GM18508 (cell line): ENCODE results near the gene MS4A15.
"Not testable (repeated sequence)": the region's sequence is repeated elsewhere in the genome, so short reads cannot be mapped to it uniquely, and the experiment has no call there.

ENCODE experiments used
- ATAC-seq: cut with Tn5 transposase; IDR thresholded peaks from one replicate; pipeline ENCODE4 v1.9.1; 2021; ENCODE audit warnings: moderate number of reproducible peaks; ENCODE audit not compliant: insufficient read depth, unreplicated experiment

MS4A15 gene

DNA sequence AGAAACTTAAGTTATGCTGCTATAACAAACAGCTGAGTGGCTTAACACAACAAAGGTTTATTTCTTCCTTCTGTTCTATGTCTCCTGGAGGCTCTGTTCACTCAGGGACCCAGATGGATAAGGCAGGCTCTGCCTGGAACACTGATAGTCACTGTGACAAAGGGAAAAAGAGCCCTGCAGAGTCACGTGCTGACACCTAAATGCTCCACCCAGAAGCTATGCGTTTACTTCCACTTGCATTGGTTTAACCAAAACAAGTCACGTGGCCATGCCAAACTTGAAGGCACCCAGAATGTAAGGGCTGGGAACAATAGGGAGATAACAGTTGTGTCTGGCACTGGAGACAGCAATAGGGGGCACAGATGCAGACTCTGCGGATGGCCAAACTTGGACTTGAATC, 3.4 kb upstream of the MS4A15 start:
- no peak for ATAC-seq

DNA sequence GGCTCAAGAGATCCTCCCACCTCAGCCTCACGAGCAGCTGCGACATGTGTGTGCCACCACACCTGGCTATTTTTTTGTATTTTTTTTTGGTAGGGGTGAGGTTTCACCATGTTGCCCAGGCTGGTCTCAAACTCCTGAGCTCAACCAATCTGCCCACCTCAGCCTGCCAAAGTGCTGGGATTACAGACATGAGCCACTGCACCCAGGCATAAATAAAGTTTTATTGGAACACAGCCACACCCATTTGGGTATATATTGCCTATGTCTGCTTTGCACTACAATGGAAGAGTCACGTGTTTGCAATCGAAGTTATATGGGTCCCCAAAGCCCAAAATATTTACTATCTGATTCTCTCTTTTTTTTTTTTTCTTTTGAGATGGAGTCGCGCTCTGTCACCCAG, 1.8 kb upstream of the MS4A15 start:
- no peak for ATAC-seq

DNA sequence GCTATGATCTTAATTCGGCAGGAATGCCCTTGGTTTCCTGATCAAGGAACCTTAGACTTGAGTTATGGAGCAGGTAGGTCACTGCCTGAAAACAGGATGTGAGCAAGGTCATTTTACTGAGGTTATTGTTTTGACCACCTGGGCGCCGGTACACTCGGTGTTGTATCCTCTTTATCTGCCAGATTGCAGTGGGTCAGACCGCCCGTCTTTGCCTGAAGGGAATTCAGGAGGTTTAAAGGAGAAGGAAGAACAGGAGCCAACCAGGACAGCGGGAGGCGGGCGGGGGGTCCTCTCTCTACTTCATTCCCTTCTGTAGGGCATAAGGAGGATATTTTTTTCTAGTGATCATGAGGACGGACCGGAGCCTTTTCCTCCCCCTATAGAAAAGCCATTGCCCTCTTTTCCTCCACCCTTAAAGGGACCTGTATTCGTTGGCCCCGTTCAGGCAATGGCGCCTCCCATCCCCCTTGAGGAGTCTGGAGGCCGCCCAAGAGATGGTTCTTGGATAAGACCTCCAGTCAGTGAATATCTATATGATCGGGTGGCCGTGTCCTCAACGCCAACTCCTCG, 649 bp downstream of the MS4A15 start:
- ATAC-seq, result no peak

DNA sequence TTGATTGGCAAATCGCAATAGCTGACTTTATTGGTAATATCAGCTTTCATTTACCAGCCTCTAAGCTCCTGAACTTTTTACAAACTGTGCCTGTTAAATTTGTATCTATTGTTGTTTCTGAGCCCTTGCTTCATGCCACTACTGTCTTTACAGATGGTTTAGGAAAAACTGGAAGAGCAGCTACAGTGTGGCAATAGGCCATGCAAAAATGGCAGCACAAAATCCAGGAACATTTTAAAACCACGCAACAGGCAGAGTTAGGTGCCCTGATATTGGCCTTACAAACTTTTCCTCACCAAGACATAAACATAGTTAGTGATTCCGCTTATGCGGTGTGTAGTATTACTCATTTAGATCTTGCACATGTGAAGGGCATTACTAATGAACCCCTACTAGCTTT, 2.0 kb downstream of the MS4A15 start:
- not testable (repeated sequence) for ATAC-seq

DNA sequence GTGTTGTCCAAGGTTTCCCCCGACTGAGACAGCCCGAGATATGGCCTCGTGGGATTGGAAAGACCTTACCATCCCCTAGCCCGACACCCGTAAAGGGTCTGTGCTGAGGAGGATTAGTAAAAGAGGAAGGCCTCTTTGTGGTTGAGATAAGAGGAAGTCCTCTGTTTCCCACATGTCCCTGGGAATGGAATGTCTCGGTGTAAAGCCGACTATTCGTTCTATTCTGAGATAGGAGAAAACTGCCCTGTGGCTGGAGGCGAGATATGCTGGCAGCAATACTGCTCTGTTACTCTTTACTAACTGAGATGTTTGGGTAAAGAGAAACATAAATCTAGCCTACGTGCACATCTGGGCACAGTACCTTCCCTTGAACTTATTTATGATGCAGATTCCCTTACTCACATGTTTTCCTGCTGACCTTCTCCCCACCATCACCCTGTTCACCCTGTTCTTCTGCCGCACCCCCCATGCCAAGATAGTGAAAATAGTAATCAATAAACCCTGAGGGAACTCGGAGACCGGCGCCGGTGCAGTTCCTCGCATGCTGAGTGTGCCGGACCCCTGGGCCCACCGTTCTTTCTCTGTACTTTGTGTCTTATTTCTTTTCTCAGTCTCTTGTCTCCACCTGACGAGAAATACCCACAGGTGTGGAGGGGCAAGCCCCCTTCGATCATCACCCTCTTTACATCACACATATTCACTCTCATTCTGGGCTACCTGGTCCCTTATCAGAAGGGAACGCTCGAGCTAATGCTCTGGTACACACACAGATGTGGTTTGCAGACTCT, 3.0 kb downstream of the MS4A15 start:
- not testable (repeated sequence) for ATAC-seq

DNA sequence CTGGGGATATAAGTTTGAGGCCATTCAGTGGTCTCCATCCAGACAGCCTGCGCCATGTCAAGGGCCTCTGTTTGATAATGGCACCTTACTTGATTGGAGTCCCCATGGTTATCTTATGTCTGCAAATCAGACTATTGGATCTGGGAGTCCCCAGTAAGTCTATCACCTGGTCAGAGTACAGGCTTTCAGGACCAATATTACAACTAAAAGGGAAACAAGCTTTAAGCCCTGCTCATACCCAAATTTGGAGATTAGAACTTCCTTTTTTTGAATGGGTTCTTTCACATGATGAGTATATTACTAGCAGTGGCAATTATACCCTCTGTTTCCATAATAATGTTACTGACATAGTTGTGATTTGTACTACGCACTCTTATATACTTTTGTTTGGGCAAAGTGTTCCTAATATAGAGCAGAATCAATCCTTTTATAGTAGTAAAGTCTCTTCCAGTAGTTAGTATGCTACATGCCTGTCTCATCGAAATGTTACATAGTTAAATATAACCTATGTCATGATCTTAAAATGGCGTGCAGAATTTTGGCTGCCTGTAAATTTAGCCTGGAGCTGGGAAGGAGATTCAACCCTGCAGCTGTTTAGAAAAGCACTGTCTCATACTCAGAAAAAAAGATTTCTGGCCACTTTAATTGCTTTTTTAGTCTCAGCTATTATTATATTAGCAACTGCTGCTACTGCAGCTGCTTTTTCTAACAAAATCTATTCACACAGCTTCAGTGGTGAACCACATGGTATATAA, 4.9 kb downstream of the MS4A15 start:
- no peak for ATAC-seq

DNA sequence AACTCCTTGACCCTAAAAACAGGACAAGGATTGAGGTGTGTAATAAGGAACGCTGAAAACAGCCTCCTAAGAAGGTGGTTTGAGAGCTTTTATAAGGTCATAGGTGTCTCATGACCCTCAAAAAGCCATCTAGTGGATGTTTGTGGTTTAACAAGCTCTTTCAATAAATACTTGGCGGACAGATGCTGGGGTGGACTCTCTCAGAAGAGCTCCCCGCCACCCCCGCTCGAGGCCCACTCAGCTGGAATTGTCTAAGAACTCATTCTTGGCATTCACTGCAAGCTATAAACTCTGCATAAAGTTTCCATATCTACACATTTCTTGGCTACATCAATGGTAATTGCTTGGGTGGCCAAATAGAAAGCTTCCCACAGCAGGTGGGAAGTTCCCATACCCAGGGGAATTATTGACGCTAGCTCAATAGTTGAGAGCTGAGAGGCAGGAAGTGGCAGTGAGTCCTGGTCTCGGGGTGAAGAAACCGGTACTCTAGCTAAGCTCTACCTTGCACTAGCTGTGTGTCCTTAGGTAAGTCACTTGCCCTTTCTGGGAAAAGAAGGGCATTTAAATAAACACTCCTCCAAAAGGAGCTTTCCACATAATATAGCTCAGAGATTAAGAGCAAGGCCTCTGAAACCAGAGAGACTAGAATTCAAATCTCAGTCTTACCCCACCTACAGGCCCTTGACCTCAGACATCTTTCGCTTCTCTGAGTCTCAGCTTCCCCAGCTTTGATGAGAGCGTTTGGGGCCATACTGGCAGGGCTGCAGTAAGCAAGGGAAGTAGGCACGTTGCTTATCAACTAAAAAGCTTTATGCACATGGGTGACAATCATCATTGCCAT, 6.4 kb downstream of the MS4A15 start:
- peak; percentile 54 for ATAC-seq

DNA sequence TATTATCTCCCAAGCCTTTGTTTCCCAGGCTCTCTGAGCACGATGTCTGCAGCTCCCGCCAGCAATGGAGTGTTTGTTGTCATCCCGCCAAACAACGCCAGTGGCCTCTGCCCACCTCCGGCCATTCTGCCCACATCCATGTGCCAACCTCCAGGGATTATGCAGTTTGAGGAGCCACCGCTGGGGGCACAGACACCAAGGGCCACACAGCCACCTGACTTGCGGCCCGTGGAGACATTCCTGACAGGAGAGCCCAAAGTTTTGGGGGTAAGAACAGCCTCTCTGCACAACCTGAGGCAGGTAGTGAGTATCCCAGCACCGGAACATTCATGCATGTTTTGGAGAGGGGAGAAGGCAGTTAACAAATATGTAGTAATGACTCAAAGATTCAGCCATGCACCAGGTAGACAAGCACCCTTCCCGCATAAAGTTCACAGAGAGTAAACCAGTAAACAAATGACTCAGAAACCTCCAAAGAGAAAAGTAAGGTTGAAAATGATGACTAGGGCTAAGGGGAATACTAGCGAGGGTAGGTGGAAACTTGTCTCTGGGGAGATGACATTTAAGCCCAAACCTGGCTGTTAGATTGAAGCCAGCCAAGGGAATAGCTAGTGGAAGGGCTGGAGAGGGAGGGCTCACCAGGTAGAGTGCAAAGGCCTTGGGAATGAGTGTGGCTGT, 7.2 kb downstream of the MS4A15 start:
- no peak for ATAC-seq

DNA sequence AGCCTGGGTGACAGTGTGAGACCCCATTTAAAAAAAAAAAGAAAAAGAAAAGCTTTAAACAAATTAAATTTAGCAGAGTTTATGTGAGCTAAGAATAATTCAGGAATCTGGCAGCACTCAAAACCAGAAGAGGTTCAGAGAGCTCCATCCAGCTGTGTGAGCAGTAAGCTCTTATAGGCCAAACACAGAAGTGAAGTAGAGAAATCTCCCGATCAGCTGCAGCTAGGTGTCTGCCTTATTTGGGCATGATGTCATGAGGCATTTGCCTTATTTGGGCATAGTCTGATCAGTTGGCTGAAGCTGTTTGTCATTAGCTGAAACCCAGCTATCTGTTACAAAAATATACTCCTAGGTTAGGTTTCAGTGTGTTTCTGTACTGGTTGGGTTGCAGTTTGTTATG, 8.2 kb downstream of the MS4A15 start:
- no peak for ATAC-seq

DNA sequence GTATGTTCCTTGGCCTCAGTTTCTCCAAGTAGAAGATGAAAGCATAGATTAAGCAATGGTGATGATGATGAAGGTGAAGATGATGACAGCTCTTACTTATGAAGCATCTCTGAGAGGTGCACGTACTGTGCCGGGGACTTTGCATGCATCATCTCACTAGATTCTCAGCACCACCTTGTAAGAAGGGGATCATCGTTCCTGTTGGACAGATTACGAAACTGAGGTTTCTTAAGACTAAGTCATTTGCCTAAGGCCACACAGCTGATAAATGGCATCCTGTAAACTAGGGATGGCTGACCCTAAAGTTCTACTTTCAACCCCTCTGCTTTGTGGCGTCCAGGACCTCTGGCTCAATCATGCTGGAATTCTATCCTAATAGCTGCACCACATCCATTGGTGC, 8.7 kb downstream of the MS4A15 start:
- ATAC-seq, result no peak

DNA sequence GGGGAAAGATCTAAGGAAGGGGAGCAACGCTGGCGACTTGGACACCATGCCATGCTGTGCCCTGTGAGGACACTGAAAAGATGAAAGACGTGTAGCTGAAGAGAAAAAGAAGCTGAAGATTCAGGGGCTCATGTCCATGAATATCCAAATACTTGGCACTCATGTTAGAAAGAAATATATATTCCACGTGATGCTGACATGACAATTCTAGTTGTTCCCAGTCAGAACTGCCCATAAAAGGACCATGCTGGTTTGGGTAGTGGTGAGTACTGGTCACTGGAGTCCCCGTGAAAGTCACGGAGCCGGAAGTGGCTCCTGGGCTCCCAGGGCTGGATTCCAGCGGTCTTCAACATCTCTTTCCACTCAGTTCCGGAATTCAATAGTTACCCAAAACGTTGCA, 9.9 kb downstream of the MS4A15 start:
- ATAC-seq, result no peak

DNA sequence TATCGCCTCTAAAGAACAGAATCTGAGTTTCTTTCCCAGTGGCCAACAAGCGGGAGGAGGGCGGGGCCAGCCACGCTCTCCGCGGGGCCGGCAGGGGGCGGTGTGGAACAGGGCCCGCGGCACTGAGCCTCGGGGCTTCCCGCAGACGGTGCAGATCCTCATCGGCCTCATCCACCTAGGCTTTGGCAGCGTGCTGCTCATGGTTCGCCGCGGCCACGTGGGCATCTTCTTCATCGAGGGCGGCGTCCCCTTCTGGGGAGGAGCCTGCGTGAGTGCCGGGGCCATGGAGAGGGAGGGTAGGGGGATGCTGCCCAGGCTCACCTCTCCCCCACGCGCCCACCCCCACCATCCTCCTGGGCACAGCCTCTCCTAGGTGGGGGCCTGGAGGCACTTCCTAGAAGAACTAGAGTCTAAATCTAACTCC, 10.7 kb downstream of the MS4A15 start:
- no peak for ATAC-seq

DNA sequence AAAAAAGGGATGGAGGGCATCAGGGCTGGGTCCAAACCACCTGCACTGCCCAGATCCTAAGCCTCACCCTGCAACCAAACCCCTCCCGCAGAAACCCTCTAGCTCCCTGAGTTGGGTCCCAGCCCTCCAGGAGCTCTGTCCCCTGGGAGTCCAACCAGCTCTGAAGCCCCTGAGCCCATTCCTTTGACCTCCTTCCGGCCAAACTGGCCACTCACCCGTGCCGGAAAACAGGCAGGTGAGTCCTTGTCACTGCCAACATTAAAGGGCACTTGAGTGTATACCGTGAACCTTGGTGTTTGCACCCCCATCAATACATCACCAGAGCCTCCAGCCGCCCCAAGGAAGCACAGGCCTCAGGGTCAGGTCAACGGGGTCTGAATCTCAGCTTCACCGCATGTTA, 11.5 kb downstream of the MS4A15 start:
- ATAC-seq, result no peak

DNA sequence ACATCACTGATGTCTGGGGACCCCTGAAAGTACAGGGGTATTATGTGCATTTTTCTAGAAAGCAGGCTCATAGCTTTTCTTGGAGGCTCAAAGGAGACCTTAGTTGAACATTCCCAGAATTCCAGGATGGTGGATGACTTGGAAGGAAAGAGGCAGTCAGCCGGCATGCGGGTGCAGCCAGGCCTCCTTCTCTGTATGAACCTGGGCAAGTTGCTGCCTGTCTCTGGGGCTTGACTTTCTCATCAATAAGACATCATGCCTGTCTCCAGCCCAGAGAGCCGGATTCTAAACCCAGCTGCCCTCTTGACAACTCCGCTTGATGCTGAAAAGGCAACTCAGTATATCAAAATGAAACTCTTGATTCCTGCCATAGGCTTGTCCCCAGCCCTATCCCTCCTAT, 12.6 kb downstream of the MS4A15 start:
- no peak for ATAC-seq

DNA sequence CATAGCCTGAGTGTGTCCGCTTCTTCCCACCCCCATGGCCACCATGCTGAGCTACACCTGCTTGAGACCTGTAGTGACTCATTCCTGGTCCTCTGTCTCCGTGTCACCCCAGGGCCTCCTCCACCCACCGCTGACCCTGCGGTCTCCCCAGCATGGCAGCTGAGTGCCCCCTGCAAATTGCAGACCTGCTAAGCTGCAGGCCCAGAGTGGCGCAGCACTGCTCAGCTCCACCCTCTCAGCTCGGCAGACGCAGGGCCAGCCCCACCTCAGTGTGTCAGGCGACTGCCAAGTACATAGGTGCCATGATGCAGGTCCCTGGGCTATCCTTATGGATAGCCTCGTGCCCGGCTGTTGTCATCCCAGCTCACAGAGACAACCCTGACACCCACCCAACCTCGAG, 13.1 kb downstream of the MS4A15 start:
- no peak for ATAC-seq

DNA sequence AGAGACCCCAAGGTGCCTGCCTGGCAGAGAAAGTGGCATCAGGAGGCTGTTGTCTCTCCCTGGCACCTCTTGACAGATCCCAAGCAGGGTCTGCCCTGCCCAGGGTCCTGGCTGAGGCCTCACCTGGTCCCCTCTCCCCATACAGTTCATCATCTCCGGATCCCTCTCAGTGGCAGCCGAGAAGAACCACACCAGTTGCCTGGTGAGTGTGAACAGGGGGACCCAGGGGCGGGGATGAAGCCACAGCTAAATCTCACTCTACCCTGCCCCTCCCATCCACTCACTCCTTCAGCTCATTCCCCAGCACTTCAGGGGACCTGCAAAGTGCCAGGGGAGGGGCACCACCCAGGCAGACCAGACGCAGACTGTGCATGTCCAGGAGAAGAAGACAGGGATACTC, 14.5 kb downstream of the MS4A15 start:
- no peak for ATAC-seq

DNA sequence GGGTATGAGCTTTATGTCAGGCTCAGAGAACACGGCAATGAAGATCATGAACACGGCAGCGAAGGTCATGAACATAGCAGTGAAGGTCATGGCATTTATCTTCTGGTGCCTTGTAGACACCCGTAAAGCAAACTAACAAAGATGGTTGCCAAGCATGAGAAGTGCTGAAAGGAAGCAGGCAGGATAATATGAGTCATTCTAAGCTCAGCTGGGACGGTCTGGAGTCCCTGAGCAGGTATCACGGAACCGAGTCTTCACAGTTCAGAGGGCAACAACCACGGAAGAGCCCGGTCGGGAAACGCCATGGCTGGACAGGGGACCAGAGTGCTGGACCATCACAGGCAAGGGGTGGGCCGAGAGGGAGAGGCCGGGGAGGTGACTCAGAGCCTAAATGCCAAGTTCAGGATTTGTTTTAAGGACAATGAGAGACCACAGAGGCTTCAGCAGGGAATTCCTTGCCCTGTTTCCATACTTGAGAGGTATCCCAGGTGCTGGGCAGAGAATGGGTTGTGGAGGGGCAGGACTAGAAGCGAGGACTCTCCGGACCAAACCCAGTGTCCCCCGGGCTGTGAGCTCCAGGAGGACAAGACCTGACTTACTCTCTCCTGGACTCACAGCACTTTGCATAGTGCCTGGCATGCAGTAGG, 15.3 kb downstream of the MS4A15 start:
- ATAC-seq, result no peak

DNA sequence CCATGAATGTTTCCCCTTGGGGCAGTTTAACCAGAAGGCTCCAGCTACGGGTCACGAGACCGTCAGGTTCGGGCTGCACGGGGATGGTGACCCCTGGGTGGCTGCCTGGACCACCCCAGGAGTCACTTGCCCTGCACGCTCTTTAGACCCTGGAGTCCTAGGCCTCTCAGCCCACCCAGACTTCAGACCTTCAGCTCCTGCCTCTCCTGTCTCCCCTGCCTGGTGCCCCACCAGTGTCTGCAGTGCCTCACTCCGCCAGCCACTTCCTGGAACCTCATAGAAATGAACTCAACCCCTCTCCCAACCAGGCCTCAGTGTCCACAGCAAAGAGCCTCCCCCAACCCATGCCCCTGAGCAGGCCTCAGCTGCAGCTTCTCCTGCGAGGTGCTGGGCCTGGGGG, 16.0 kb downstream of the MS4A15 start:
- no peak for ATAC-seq

DNA sequence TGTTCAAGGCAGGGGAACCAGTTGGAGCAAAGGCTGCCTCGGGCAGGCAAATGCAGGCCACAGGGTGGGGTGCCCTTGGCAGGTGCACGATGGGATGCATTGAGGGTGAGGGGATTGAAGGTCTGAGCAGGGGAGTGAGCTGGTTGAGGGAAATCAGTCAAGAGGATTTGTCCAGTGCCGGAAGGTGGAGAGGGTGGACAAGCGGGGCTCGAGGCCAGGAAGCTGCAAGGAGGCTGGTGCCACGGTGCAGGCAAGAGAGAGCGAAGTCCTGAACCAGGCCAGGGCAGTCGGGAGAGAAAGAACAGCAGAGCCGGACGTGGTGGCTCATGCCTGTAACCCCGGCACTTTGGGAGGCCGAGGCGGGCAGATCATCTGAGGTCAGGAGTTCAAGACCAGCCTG, 18.1 kb downstream of the MS4A15 start:
- ATAC-seq, result no peak
